ELF-1 (cell line): Measurements from ENCODE around the gene HPS3.
"Not testable (repeated sequence)": the region's sequence is repeated elsewhere in the genome, so short reads cannot be mapped to it uniquely, and the experiment has no call there.

ENCODE experiments used
- DNase-seq: peaks from one replicate; pipeline ENCODE4 v3.0.0-alpha.2; 2016; ENCODE audit warnings: low read depth, low spot score

HPS3 gene

GRCh38 chr3:149188494-149188893 lies 59.1 kb downstream of the HPS3 start:
- DNase-seq: no peak

- DNase-seq: no peak
These were observed 65.8 kb downstream of the HPS3 start for GRCh38 chr3:149195221-149195620.

- peak; percentile 29 for DNase-seq
These were observed 67.6 kb downstream of the HPS3 start for GRCh38 chr3:149196805-149197592.

- peak; percentile 66 for DNase-seq
These were observed 68.2 kb downstream of the HPS3 start for GRCh38 chr3:149197669-149198068.

GRCh38 chr3:149198611-149199010 lies 69.2 kb downstream of the HPS3 start:
- DNase-seq: peak; percentile 76

GRCh38 chr3:149199474-149199873 lies 70.0 kb downstream of the HPS3 start:
- DNase-seq: no peak

- DNase-seq: no peak
These were observed 74.3 kb downstream of the HPS3 start for GRCh38 chr3:149203758-149204157.

- DNase-seq: no peak
These were observed 75.1 kb downstream of the HPS3 start for GRCh38 chr3:149204390-149204991.

- no peak for DNase-seq
These were observed 78.0 kb downstream of the HPS3 start for GRCh38 chr3:149207475-149207874.

- no peak for DNase-seq
These were observed 80.0 kb downstream of the HPS3 start for GRCh38 chr3:149209431-149209830.

GRCh38 chr3:149212386-149212785 lies 82.9 kb downstream of the HPS3 start:
- no peak for DNase-seq

GRCh38 chr3:149214702-149215101 lies 85.3 kb downstream of the HPS3 start:
- no peak for DNase-seq

- DNase-seq: no peak
These were observed 86.1 kb downstream of the HPS3 start for GRCh38 chr3:149215515-149215914.

- no peak for DNase-seq
These were observed 86.9 kb downstream of the HPS3 start for GRCh38 chr3:149216193-149216869.

GRCh38 chr3:149217347-149217746 lies 87.9 kb downstream of the HPS3 start:
- no peak for DNase-seq

GRCh38 chr3:149219380-149220121 lies 90.1 kb downstream of the HPS3 start:
- not testable (repeated sequence) for DNase-seq

- no peak for DNase-seq
These were observed 92.5 kb downstream of the HPS3 start, which contains the start of gene CP for GRCh38 chr3:149221783-149222517. CP (minus strand) TSS chr3:149221829; CDS start chr3:149221792, 37 bp downstream.
